Measurements from ENCODE around the gene BPIFA1.

DNA sequence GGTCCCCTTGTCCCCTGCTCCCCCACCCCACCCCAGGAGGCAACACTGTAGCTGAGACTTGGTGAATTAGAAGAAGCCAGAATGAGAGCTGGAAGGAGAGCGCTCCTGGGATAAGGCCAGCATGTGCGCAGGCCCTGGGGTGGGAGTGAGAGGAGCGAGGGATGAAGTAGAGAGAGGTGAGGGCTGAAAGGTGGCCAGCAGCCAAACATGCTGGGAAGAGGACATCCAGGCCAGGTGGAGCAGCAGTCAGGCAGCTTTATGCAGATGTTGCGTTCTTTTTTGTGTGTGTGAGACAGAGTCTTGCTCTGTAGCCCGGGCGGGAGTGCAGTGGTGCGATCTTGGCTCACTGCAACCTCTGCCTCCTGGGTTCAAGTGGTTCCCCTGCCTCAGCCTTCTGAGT is 45.0 kb downstream of the BPIFA1 start:
- TF ChIP-seq, protein P1, sequence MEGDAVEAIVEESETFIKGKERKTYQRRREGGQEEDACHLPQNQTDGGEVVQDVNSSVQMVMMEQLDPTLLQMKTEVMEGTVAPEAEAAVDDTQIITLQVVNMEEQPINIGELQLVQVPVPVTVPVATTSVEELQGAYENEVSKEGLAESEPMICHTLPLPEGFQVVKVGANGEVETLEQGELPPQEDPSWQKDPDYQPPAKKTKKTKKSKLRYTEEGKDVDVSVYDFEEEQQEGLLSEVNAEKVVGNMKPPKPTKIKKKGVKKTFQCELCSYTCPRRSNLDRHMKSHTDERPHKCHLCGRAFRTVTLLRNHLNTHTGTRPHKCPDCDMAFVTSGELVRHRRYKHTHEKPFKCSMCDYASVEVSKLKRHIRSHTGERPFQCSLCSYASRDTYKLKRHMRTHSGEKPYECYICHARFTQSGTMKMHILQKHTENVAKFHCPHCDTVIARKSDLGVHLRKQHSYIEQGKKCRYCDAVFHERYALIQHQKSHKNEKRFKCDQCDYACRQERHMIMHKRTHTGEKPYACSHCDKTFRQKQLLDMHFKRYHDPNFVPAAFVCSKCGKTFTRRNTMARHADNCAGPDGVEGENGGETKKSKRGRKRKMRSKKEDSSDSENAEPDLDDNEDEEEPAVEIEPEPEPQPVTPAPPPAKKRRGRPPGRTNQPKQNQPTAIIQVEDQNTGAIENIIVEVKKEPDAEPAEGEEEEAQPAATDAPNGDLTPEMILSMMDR (IDR thresholded peaks at IDR 0.05; ENCODE audit: borderline replicate concordance, extremely low read depth, low read length, poor library complexity, severe bottlenecking) = no peak
- TF ChIP-seq EZH2 (IDR thresholded peaks at IDR 0.05; ENCODE audit: borderline replicate concordance, low read depth, low read length, severe bottlenecking) = no peak

Measured in DND-41 (cell line).